Keratinocyte (primary cell): ENCODE results near the gene PKD1. TPM values are rescaled to one million over a fixed set of nuclear protein-coding genes. Genes with fewer than 3 reads are reported as not detected.

ENCODE experiments used
- DNase-seq: peaks from one replicate; pipeline ENCODE4 v3.0.0-alpha.2; 2011; ENCODE audit warnings: low read depth, missing footprints, low spot score
- FAIRE-seq: peaks from 2 replicates; lab custom pipeline; 2011; peaks lifted over from hg19 to GRCh38; lab: Jason Lieb, UNC
- H2AFZ ChIP-seq: 2 replicates; pipeline ENCODE4 v1.6.0; 2012; ENCODE audit warnings: low read length, control low read depth, inconsistent platforms; ENCODE audit not compliant: control insufficient read depth
- H3K27ac ChIP-seq: 2 replicates; pipeline ENCODE4 v1.5.1; 2011; ENCODE audit warnings: low read length; ENCODE audit not compliant: control insufficient read depth, insufficient read depth
- H3K27me3 ChIP-seq: 3 replicates; pipeline ENCODE4 v1.6.0; 2011; ENCODE audit warnings: low read length; ENCODE audit not compliant: control insufficient read depth, insufficient read depth; ENCODE audit errors: extremely low read depth
- H3K36me3 ChIP-seq, 2 experiments: 2 replicates in 1 of 2; 3 replicates in 1 of 2; pipeline ENCODE4 v1.5.1; 2011; ENCODE audit warnings: low read length in 2 of 2, mild to moderate bottlenecking in 1 of 2; ENCODE audit not compliant: control insufficient read depth in 2 of 2, insufficient read depth in 2 of 2; ENCODE audit errors: extremely low read depth in 1 of 2
- H3K4me1 ChIP-seq: 3 replicates; pipeline ENCODE4 v1.5.1; 2011; ENCODE audit warnings: low read length; ENCODE audit not compliant: control insufficient read depth, insufficient read depth; ENCODE audit errors: extremely low read depth
- H3K4me2 ChIP-seq: 3 replicates; pipeline ENCODE4 v1.6.0; 2011; ENCODE audit warnings: low read depth, low read length; ENCODE audit not compliant: control insufficient read depth, insufficient read depth; ENCODE audit errors: extremely low read depth
- H3K4me3 ChIP-seq, 3 experiments: fragments of 200-600 bp in 1 of 3; sonication (generic) in 1 of 3; 2 replicates in 2 of 3; 3 replicates in 1 of 3; pipeline ENCODE4 v1.5.1; 2011 to 2016; ENCODE audit warnings: low read length in 3 of 3, mild to moderate bottlenecking in 3 of 3, control low read depth in 2 of 3, inconsistent platforms in 1 of 3, low read depth in 1 of 3, mixed read lengths in 1 of 3, mixed run types in 1 of 3, moderate library complexity in 1 of 3; ENCODE audit not compliant: control insufficient read depth in 2 of 3, insufficient read depth in 2 of 3; ENCODE audit errors: extremely low read depth in 1 of 3
- H3K79me2 ChIP-seq: 2 replicates; pipeline ENCODE4 v1.6.0; 2012; ENCODE audit warnings: low read length; ENCODE audit not compliant: control insufficient read depth, insufficient read depth
- H3K9ac ChIP-seq: 3 replicates; pipeline ENCODE4 v1.6.0; 2011; ENCODE audit warnings: low read length; ENCODE audit not compliant: control insufficient read depth, insufficient read depth; ENCODE audit errors: extremely low read depth
- H3K9me1 ChIP-seq: 3 replicates; pipeline ENCODE4 v1.6.0; 2011; ENCODE audit warnings: low read length; ENCODE audit not compliant: control insufficient read depth, insufficient read depth; ENCODE audit errors: extremely low read depth
- H3K9me3 ChIP-seq: 2 replicates; pipeline ENCODE4 v1.5.1; 2012; ENCODE audit warnings: low read depth, low read length; ENCODE audit not compliant: control insufficient read depth
- H4K20me1 ChIP-seq: 3 replicates; pipeline ENCODE4 v1.6.0; 2011; ENCODE audit warnings: low read length; ENCODE audit not compliant: control insufficient read depth, insufficient read depth; ENCODE audit errors: extremely low read depth
- CTCF ChIP-seq, 3 experiments: IDR thresholded peaks in 1 of 3; conservative IDR thresholded peaks in 1 of 3; optimal IDR thresholded peaks in 1 of 3; 2 replicates in 2 of 3; 3 replicates in 1 of 3; pipeline versions ENCODE3 to v1.5.1; 2011; ENCODE audit warnings: low read length in 3 of 3, mild to moderate bottlenecking in 3 of 3, moderate library complexity in 2 of 3, control low read depth in 1 of 3, inconsistent platforms in 1 of 3; ENCODE audit not compliant: insufficient read depth in 2 of 3; ENCODE audit errors: extremely low read depth in 1 of 3
- EZH2 ChIP-seq: IDR thresholded peaks from one replicate; pipeline ENCODE4 v1.6.1; 2012; ENCODE audit warnings: inconsistent platforms, mild to moderate bottlenecking, low read length, moderate library complexity
- dilution Hi-C: fragments of 300-500 bp; cut with MboI; formaldehyde crosslinking; loops from one replicate; pipeline ENCODE4 v1.7.0; 2020; ENCODE audit warnings: low sequenced_read_pairs; ENCODE audit not compliant: extremely low pct_ligation_motif_present
- polyA plus RNA-seq, 5 experiments: library from polyadenylated mRNA; depleted of rRNA in 3 of 5; stranded (reverse) in 3 of 5; stranded (forward) in 1 of 5; unstranded in 1 of 5; fragments of >200 nt; gene quantifications; 1 replicate in 1 of 5; 2 replicates in 3 of 5; 3 replicates in 1 of 5; pipeline versions ENCODE4 v1.2.1 to v1.2.3, GENCODE V29; 2011 to 2012; ENCODE audit warnings: missing spikeins in 2 of 5, low read depth in 1 of 5, low replicate concordance in 1 of 5

Gene PKD1
- polyA plus RNA-seq, 1 donor (not counting 4 experiments of a cell fraction or from before 2014, with no cell fraction given), result 10.6 TPM

DNA sequence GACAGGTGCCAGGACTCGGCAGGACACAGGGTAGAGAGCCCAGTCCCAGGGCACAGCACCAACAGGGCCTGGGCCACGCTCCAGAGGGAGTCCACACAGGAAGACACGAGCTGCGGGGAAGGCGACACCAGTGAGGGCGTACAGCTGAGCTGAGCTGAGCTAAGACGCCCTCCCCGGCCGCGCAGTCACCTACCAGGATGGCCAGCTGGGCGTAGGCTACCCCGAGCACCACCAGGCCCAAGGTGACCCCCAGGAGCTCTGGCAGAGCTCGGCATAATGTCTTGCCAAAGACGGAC is 45.3 kb downstream of the PKD1 start:
- H4K20me1 ChIP-seq, result peaks cover 15% of the 10 kb centered on the region
- dilution Hi-C loops, result no loop called here
- FAIRE-seq, result no peak
- no peaks in the 10 kb centered on the region for H3K9me1 ChIP-seq
- no peaks in the 10 kb centered on the region for H3K9me3 ChIP-seq
- H3K4me2 ChIP-seq, result no peak overlapping the region
- DNase-seq, result no peak
- H3K4me1 ChIP-seq, result peaks cover 29% of the 10 kb centered on the region
- no peak for TF ChIP-seq CTCF (optimal IDR thresholded peaks at IDR 0.05 in 1 of 3, IDR thresholded peaks at IDR 0.05 in 1 of 3, conservative IDR thresholded peaks at IDR 0.05 in 1 of 3; ENCODE audit: extremely low read depth in 1 of 3, insufficient read depth in 2 of 3, low read length in 3 of 3)
- TF ChIP-seq EZH2, result no peak
- H3K27me3 ChIP-seq, result no peaks in the 10 kb centered on the region
- no peak overlapping the region for H2AFZ ChIP-seq
- no peaks in the 10 kb centered on the region for H3K79me2 ChIP-seq
- H3K36me3 ChIP-seq, result peaks cover 25 to 50% of the 10 kb centered on the region in 2 experiments
- no peak overlapping the region for H3K4me3 ChIP-seq
- H3K27ac ChIP-seq, result no peak overlapping the region
- H3K9ac ChIP-seq, result no peak overlapping the region

GRCh38 chr16:2089706-2090480 is 45.8 kb downstream of the PKD1 start:
- H4K20me1 ChIP-seq, result peaks cover 18% of the 10 kb centered on the region
- H3K9ac ChIP-seq, result no peak overlapping the region
- no peak overlapping the region for H3K4me2 ChIP-seq
- no peak overlapping the region for H3K4me3 ChIP-seq
- H2AFZ ChIP-seq, result no peak overlapping the region
- DNase-seq (no peak), FAIRE-seq (no peak)
- no peaks in the 10 kb centered on the region for H3K79me2 ChIP-seq
- H3K9me3 ChIP-seq, result no peaks in the 10 kb centered on the region
- dilution Hi-C loops, result no loop called here
- H3K4me1 ChIP-seq, result peaks cover 29% of the 10 kb centered on the region
- H3K27ac ChIP-seq, result no peak overlapping the region
- H3K9me1 ChIP-seq, result no peaks in the 10 kb centered on the region
- H3K27me3 ChIP-seq, result no peaks in the 10 kb centered on the region
- H3K36me3 ChIP-seq, result peaks cover 26 to 50% of the 10 kb centered on the region in 2 experiments
- TF ChIP-seq CTCF (optimal IDR thresholded peaks at IDR 0.05 in 1 of 3, IDR thresholded peaks at IDR 0.05 in 1 of 3, conservative IDR thresholded peaks at IDR 0.05 in 1 of 3; ENCODE audit: extremely low read depth in 1 of 3, insufficient read depth in 2 of 3, low read length in 3 of 3) (no peak), EZH2 (no peak)
